Gastrocnemius medialis (tissue), 4 donors: ENCODE data around the gene PSMB10.

Source experiments
- CTCF ChIP-seq, 5 experiments: fragments of 450-650 bp in 3 of 5; fragments of 200-600 bp in 2 of 5; sonication (generic) in 2 of 5; IDR thresholded peaks in 4 of 5; conservative IDR thresholded peaks in 1 of 5; 1 replicate in 4 of 5; 2 replicates in 1 of 5; pipeline ENCODE4 v1.5.1; 2016 to 2019; ENCODE audit warnings: antibody characterized with exemption in 5 of 5, mild to moderate bottlenecking in 3 of 5, moderate library complexity in 3 of 5
- POLR2A ChIP-seq, 2 donors: fragments of 450-650 bp; IDR thresholded peaks; one replicate each; pipeline ENCODE4 v1.6.1; 2017; ENCODE audit warnings: antibody characterized with exemption in 2 of 2, mild to moderate bottlenecking in 2 of 2, moderate library complexity in 2 of 2

- no peak for TF ChIP-seq CTCF (IDR thresholded peaks at IDR 0.05 in 4 of 5, conservative IDR thresholded peaks at IDR 0.05 in 1 of 5)
- no peak for TF ChIP-seq POLR2A (IDR thresholded peaks at IDR 0.05)
These were observed 32.8 kb upstream of the PSMB10 start for GRCh38 chr16:67969254-67970039.
